K562 (cell line): ENCODE data around the gene ANO2. TPM values are rescaled to one million over a fixed set of nuclear protein-coding genes. Genes with fewer than 3 reads are reported as not detected.
A peak's percentile ranks its signal among the peaks of the same experiment; 100 is the strongest.

ENCODE experiments used
- ATAC-seq: fragments of 200-7000 bp; cut with Tn5 transposase; 3 replicates; pipeline ENCODE4 v1.9.1; 2020; ENCODE audit warnings: moderate library complexity
- BruUV-seq: library from RNA; stranded (reverse); fragments of 400-500 nt; replicated peaks from 2 replicates; lab custom pipeline; 2021; lab: Mats Ljungman, UMichigan
- CTCF ChIA-PET: fragments of 300-600 bp; formaldehyde crosslinking; extraction: SDS; loops from one replicate; lab custom pipeline; 2021; ENCODE audit warnings: low intra/inter-chr PET ratio; lab: Yijun Ruan, JAX
- POLR2A ChIA-PET: fragments of 300-600, 350-650 bp; sonication (Branson Sonifier 250); formaldehyde crosslinking; extraction: SDS; loops from one replicate; lab custom pipeline; 2021; ENCODE audit warnings: antibody characterized with exemption, inconsistent platforms; lab: Yijun Ruan, JAX
- DNase-seq, 4 experiments: peaks; one replicate each; pipeline versions ENCODE4 v3.0.0 to v3.0.0-alpha.2; 2011 to 2018; ENCODE audit warnings: low spot score in 3 of 4, mixed read lengths in 3 of 4; ENCODE audit errors: extremely low read depth in 1 of 4
- FAIRE-seq: peaks from 2 replicates; lab custom pipeline; 2011; peaks lifted over from hg19 to GRCh38; lab: Jason Lieb, UNC
- H2AFZ ChIP-seq: 2 replicates; pipeline ENCODE4 v1.6.0; 2011; ENCODE audit warnings: low read depth, low read length, control low read depth, inconsistent platforms
- H3K27ac ChIP-seq: fragments of 200-600 bp; 3 replicates; pipeline ENCODE4 v1.8.0; 2011; ENCODE audit warnings: low read depth, mild to moderate bottlenecking, control low read depth, inconsistent platforms, low read length, moderate library complexity, mixed read lengths; ENCODE audit errors: extremely low read depth
- H3K27me3 ChIP-seq, 2 experiments: fragments of 300-600 bp in 1 of 2; 2 replicates in 1 of 2; 3 replicates in 1 of 2; pipeline versions ENCODE4 v1.6.0 to v1.8.0; 2011; ENCODE audit warnings: inconsistent platforms in 2 of 2, low read length in 2 of 2, mild to moderate bottlenecking in 1 of 2, mixed read lengths in 1 of 2, moderate library complexity in 1 of 2; ENCODE audit not compliant: control insufficient read depth in 2 of 2, insufficient read depth in 2 of 2
- H3K36me3 ChIP-seq: fragments of 300-600 bp; 3 replicates; pipeline ENCODE4 v1.8.0; 2011; ENCODE audit warnings: mild to moderate bottlenecking, low read length, inconsistent platforms; ENCODE audit not compliant: control insufficient read depth, insufficient read depth
- H3K4me1 ChIP-seq, 2 experiments: fragments of 200-600 bp in 1 of 2; replicated peaks in 1 of 2; 2 replicates in 1 of 2; 3 replicates in 1 of 2; pipeline versions ENCODE4 v1.5.1 to v1.8.0; 2011; ENCODE audit warnings: inconsistent platforms in 2 of 2, low read length in 2 of 2, mild to moderate bottlenecking in 1 of 2, mixed read lengths in 1 of 2, moderate library complexity in 1 of 2; ENCODE audit not compliant: control insufficient read depth in 2 of 2, insufficient read depth in 2 of 2
- H3K4me2 ChIP-seq: 2 replicates; pipeline ENCODE4 v1.6.1; 2011; ENCODE audit warnings: low read length, control low read depth, inconsistent platforms, mixed read lengths; ENCODE audit not compliant: insufficient read depth
- H3K4me3 ChIP-seq: fragments of 200-600 bp; sonication (generic), shearing (Covaris generic); 2 replicates; pipeline ENCODE4 v1.5.1; 2016; ENCODE audit warnings: control low read depth, inconsistent platforms
- H3K79me2 ChIP-seq: fragments of 200-600 bp; 3 replicates; pipeline ENCODE4 v1.8.0; 2011; ENCODE audit warnings: low read length, inconsistent platforms; ENCODE audit not compliant: control insufficient read depth, insufficient read depth
- H3K9ac ChIP-seq, 2 experiments: 2 replicates each; pipeline versions ENCODE4 v1.6.0 to v1.6.1; 2011; ENCODE audit warnings: low read depth in 2 of 2, low read length in 2 of 2, control low read depth in 1 of 2, inconsistent platforms in 1 of 2, mild to moderate bottlenecking in 1 of 2, mixed read lengths in 1 of 2; ENCODE audit not compliant: insufficient read depth in 1 of 2
- H3K9me1 ChIP-seq: one replicate; pipeline ENCODE4 v1.6.0; 2011; ENCODE audit warnings: inconsistent platforms, mild to moderate bottlenecking, low read length, moderate library complexity; ENCODE audit not compliant: control insufficient read depth, insufficient read depth
- H3K9me3 ChIP-seq: replicated peaks from 2 replicates; pipeline ENCODE4 v1.5.1; 2011; ENCODE audit warnings: low read depth, low read length, inconsistent platforms; ENCODE audit not compliant: control insufficient read depth, insufficient read depth
- H4K20me1 ChIP-seq: replicated peaks from 2 replicates; pipeline ENCODE4 v1.6.1; 2011; ENCODE audit warnings: low read length, inconsistent platforms, mixed read lengths; ENCODE audit not compliant: control insufficient read depth, insufficient read depth
- BCL6 ChIP-seq: fragments of 250-450 bp; sonication (Bioruptor Pico); IDR thresholded peaks from 2 replicates; pipeline ENCODE4 v1.4.0; 2020
- CBFA2T3 ChIP-seq: fragments of 450-650 bp; IDR thresholded peaks from 2 replicates; pipeline ENCODE4 v1.6.1; 2017
- GTF2F1 ChIP-seq: IDR thresholded peaks from 2 replicates; pipeline ENCODE4 v1.6.1; 2011; ENCODE audit warnings: low read depth, low read length, improper control_type of control experiment
- MAFF ChIP-seq: IDR thresholded peaks from 2 replicates; pipeline ENCODE4 v1.6.1; 2012; ENCODE audit warnings: low read length, improper control_type of control experiment
- MEF2D ChIP-seq: conservative IDR thresholded peaks from 2 replicates; pipeline ENCODE4 v1.6.1; 2016; ENCODE audit warnings: low read depth, missing genetic modification characterization, missing compliant biosample characterization
- POLR3A ChIP-seq: IDR thresholded peaks from 2 replicates; pipeline ENCODE4 v1.6.1; 2011; ENCODE audit warnings: borderline replicate concordance, mild to moderate bottlenecking, moderate library complexity; ENCODE audit not compliant: insufficient read length, insufficient read depth; ENCODE audit errors: extremely low read depth
- PYGO2 ChIP-seq: fragments of 450-650 bp; IDR thresholded peaks from 2 replicates; pipeline ENCODE4 v1.6.1; 2016; ENCODE audit warnings: mild to moderate bottlenecking, missing genetic modification characterization, moderate library complexity, missing compliant biosample characterization
- RBM15 ChIP-seq: fragments of 200-400 bp; formaldehyde crosslinking; IDR thresholded peaks from 2 replicates; pipeline ENCODE4 v1.6.1; 2018; ENCODE audit warnings: mild to moderate bottlenecking, low read length, moderate library complexity; ENCODE audit not compliant: insufficient read depth
- TEAD4 ChIP-seq, 2 experiments: sonication (generic) in 1 of 2; formaldehyde crosslinking in 1 of 2; IDR thresholded peaks; 2 replicates each; pipeline versions ENCODE4 v1.6.1 to v1.8.0; 2012 to 2022; ENCODE audit warnings: borderline replicate concordance in 1 of 2, inconsistent platforms in 1 of 2, low read length in 1 of 2, mild to moderate bottlenecking in 1 of 2, missing genetic modification reagents in 1 of 2
- ZEB2 ChIP-seq: fragments of 450-650 bp; IDR thresholded peaks from 2 replicates; pipeline ENCODE4 v1.6.1; 2016
- ZNF354B ChIP-seq: fragments of 250-450 bp; sonication (Bioruptor Pico); IDR thresholded peaks from 2 replicates; pipeline ENCODE4 v1.4.0; 2020
- ZNF384 ChIP-seq: IDR thresholded peaks from 2 replicates; pipeline ENCODE4 v1.6.1; 2012; ENCODE audit warnings: low read depth, low read length, improper control_type of control experiment
- ZNF512 ChIP-seq: IDR thresholded peaks from 2 replicates; pipeline ENCODE4 v1.6.1; 2016; ENCODE audit warnings: missing genetic modification characterization, missing compliant biosample characterization
- ZNF639 ChIP-seq, 2 experiments: fragments of 200-800 bp in 1 of 2; sonication (Bioruptor generic) in 1 of 2; sonication (generic) in 1 of 2; formaldehyde crosslinking in 1 of 2; IDR thresholded peaks in 1 of 2; conservative IDR thresholded peaks in 1 of 2; 2 replicates each; pipeline versions ENCODE4 v1.5.0 to v1.6.1; 2016 to 2020; ENCODE audit warnings: missing compliant biosample characterization in 1 of 2, missing genetic modification characterization in 1 of 2, missing genetic modification reagents in 1 of 2
- WGBS: fragments of 100-300 bp; shearing (Covaris generic); methylation state at CpG from one replicate; pipeline ENCODE4 v1.1.6; 2016; ENCODE audit warnings: low coverage, mixed read lengths; ENCODE audit not compliant: insufficient coverage; ENCODE audit errors: missing lambda C conversion rate; 5-methylcytosine and 5-hydroxymethylcytosine counted together
- in situ Hi-C: fragments of 300-500 bp; cut with MboI; formaldehyde crosslinking; loops from 4 replicates; pipeline ENCODE4 v1.15.0; 2018; ENCODE audit warnings: inconsistent platforms, mixed read lengths
- intact Hi-C: fragments of 100-400 bp; cut with micrococcal nuclease; formaldehyde crosslinking; loops from 2 replicates; pipeline ENCODE4 v1.14.2; 2022
- polyA plus RNA-seq, 8 experiments: library from polyadenylated mRNA; depleted of rRNA in 4 of 8; stranded (reverse) in 5 of 8; unstranded in 3 of 8; fragments of >200 nt; fragmentation: Nextera tagmentation in 2 of 8; fragmentation: Illumina TruSeq in 1 of 8; extraction: Ambion mirVana in 2 of 8; extraction: Trizol in 1 of 8; gene quantifications; 2 replicates each; pipeline versions ENCODE4 v1.2.1 to v1.2.3, GENCODE V29; 2011 to 2014; ENCODE audit warnings: inconsistent platforms in 1 of 8, missing spikeins in 1 of 8
- total RNA-seq, 7 experiments: library from RNA; depleted of rRNA in 6 of 7; stranded (reverse); fragments of >200 nt in 6 of 7; fragmentation: Illumina TruSeq in 2 of 7; extraction: Trizol in 2 of 7; gene quantifications; 2 replicates each; pipeline versions ENCODE4 v1.2.1 to v1.2.3, GENCODE V29; 2011 to 2021; ENCODE audit warnings: low replicate concordance in 1 of 7

The ANO2 gene
- total and polyA plus RNA-seq, 9 of the 15 experiments (the other 6 are each of a cell fraction or from before 2014, with no cell fraction given), result 0.64 TPM; not detected in 8

GRCh38 chr12:5723071-5723470 is 222.0 kb downstream of the ANO2 start:
- CTCF ChIA-PET, result no interaction called here
- no TSS peak for BruUV-seq

More at GRCh38 chr12:5723071-5723470, 222.0 kb downstream of the ANO2 start:
- H3K79me2 ChIP-seq, result no peaks in the 10 kb centered on the region
- no peak for TF ChIP-seq PYGO2 (tag)
- no peak for TF ChIP-seq ZNF639 (CRISPR knock-in tag; conservative IDR thresholded peaks at IDR 0.05 in 1 of 2, IDR thresholded peaks at IDR 0.05 in 1 of 2)
- TF ChIP-seq ZNF384, result no peak
- TF ChIP-seq GTF2F1, result no peak
- no peak for TF ChIP-seq MAFF
- TF ChIP-seq ZNF512, result no peak
- no peak for TF ChIP-seq ZEB2
- no peak for TF ChIP-seq TEAD4 (IDR thresholded peaks at IDR 0.05; ENCODE audit: low read length)
- TF ChIP-seq TEAD4 (CRISPR knock-in tag; IDR thresholded peaks at IDR 0.05; ENCODE audit: borderline replicate concordance), result no peak
- no peak for TF ChIP-seq RBM15
- TF ChIP-seq ZNF354B (CRISPR knock-in tag), result no peak
- no peak for TF ChIP-seq BCL6 (CRISPR knock-in tag)
- no peak for TF ChIP-seq MEF2D (tag)
- TF ChIP-seq CBFA2T3, result no peak
- TF ChIP-seq POLR3A, result no peak
- TF ChIP-seq, all 486 proteins: peak for 0
- intact Hi-C loops (no loop called here), in situ Hi-C loops (no loop called here)
- WGBS, result 53% methylated on average over 3 of the region's 5 CpGs
- POLR2A ChIA-PET, result no interaction called here
- Histone ChIP-seq H4K20me1 (no peaks in the 10 kb centered on the region), H2AFZ (peak overlapping the region; percentile 56), H3K4me1 (peaks cover 0 to 4% of the 10 kb centered on the region in 2 experiments; a peak in 3 of 5 replicates), H3K36me3 (no peaks in the 10 kb centered on the region), H3K27ac (no peak overlapping the region; the same call in 2 of the 3 replicates), H3K27me3 (no peaks in the 10 kb centered on the region), H3K9ac (no peak overlapping the region), H3K9me3 (no peaks in the 10 kb centered on the region), H3K9me1 (no peaks in the 10 kb centered on the region), H3K4me2 (no peak overlapping the region), H3K4me3 (no peak overlapping the region)
- ATAC-seq (no peak), DNase-seq (no peak), FAIRE-seq (no peak)
